Epidermal melanocyte (primary cell): ENCODE results near the gene CADPS.

Experiments
- DNase-seq: peaks from one replicate; pipeline ENCODE4 v3.0.0; 2011; ENCODE audit warnings: low spot score; ENCODE audit not compliant: insufficient read length

The CADPS gene

DNA sequence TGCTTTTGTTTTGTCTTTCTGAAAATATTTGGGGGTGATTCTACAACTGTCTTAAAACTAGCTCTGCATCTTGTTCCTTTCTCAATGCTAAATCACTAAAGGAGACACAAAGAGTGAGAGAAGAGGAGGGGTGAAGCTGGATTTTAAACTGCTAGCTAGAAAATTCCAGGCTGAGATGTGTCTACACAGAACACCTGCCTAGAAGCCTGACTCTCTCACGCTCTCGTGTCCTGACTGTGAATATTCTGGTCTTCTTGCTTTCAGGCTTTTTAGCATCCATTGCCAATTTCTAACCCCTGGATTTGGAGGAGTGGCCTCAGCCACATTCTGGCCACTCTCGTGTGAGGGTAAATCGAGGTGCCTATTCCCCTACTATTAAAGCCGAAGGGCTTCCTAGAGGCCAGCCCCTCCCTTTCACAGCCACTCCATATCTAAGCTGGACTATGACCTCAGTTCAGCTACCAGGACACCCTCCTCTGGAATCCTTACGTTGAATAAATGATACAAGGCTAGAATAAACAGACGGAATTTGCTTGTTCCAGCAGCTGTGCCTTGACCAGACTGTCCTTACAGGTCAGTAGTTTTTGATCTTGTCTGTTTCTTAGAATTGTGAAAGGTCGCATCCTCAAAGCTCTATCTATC lies 353.6 kb downstream of the CADPS start:
- no peak for DNase-seq

DNA sequence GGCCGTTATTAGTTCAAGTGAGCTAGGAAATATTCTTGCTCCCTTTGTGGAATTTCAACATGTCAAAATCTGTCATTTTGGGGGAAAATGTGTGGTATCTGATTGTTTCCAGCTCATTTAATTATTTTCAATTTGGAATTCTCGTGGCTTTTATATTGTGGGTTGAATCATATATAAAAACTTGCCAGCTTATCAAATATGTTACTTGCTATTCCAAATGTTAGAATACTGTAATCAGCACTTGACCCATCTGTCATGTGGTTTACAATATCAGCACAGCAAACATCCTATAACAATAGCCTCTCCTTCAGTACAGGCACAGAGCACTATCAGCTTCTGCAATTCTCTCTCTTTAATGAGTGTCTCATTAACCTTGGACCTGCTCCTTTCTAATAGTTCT lies 371.7 kb downstream of the CADPS start:
- no peak for DNase-seq

DNA sequence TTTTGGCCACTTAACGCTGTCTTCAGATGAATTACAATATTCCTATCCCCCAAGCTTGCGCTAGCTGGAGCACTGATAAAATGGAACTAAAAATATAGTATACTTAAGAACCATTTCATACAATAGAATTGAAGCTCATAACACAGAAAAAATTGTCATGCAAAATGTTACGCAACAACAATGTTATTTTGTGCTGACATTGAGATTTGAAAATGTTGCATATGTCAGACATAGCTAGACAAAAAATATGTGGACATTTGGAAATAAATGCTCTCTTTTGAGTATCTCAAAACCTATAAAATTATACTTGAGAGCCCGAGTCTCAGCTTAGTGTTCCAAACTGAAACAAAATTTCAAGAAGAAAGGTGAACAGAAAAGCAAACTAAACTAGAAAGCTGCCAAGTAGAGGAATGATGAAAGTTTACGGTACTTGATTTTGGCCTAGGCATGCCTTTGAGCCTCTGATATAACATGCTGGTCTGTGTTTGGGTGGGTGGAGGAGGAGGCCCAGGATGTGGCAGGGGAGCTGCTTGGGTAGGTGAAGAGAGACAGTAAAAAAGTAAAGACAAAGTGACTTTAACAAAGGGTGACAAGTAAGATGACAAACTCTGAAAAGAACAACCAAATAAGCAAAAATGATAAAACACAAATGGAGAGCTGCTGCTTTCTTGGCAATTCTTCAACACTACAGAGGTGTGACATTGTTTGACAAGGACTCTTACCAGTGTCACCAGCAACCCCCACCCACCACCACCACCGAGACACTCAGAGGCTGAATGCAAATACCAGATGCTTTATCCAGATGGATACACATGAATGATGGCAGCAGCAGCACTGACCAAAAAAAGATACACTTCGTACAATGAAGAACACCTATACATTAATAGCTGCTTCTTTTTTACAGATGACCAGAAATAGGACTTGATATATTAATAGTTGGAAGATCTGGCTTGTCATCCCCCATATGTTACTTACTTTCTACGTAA lies 372.6 kb downstream of the CADPS start:
- DNase-seq, result no peak

GRCh38 chr3:62501289-62501668 lies 373.9 kb downstream of the CADPS start:
- no peak for DNase-seq

DNA sequence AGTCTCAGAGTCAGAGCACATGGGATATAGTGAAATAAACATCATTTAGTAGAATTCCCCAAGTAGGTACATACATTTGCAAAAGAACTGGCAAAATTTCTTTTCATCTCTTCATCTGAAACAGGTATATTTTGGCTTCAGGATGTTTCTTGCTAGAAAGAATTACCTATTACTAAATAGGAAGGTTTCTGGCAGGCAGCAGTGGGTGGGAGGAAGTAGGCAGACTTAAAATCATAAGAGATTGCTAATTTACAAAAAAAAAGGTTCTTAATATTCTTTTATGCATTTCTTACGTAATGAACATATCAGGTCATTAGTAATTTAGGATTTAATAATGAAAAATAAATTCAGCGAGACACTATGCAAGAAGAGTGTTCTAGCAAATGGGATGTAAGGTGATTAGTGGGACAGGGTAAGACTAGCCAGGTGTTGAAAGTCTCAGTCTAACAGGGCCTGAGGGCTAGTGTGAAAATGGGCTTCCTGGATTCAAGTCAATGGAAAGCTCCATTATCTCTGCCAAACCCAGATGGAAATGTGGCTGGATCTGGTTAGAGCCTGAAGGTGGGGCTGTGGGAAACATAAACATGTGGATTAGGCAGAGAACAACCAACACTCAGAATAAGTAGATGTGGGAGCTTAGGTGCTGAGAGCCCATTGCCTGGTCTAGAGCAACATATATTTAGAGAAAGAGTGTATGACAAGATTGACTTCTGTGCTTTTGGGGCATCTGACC lies 374.5 kb downstream of the CADPS start:
- no peak for DNase-seq

DNA sequence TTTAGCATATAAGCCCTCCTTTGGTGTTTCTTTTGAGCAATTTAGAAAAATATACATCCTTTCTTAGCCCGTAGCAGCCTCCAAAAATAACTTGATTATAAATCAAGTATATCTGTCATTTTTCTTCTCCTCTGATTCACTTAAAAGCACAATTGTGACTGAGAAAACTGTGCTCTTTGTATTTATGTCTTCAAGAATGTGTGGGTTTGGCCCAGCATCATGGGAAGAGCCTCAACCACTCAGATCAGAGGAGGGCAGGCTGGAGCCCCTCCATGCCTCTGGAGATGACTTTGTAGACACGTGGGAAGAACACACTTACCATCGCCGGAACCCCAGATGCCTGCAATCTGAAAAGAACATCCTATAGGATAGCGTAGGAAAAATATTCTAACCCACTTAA lies 378.1 kb downstream of the CADPS start:
- DNase-seq, result no peak

DNA sequence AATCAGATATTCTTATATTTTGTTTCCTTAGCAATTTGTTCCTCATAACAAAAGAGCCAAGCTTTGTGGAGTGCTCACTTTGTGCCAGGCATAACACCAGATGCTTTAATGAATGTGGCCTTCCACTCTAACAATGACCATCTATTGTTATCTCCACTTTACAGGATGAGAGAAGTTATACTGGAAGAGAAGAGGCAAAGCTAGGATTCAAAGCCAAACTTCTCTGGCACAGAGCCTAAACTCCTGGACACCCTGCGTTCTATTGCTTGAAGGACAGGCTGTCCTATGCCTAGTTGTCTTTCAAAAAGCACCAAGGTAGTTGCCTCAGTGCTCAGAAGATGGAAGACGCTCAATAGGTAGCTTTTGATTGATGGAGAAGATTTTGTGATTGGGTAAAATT lies 378.7 kb downstream of the CADPS start:
- no peak for DNase-seq

GRCh38 chr3:62493109-62493801 lies 382.0 kb downstream of the CADPS start:
- DNase-seq, result no peak

- no peak for DNase-seq
These were observed 392.3 kb downstream of the CADPS start for GRCh38 chr3:62482961-62483360.

DNA sequence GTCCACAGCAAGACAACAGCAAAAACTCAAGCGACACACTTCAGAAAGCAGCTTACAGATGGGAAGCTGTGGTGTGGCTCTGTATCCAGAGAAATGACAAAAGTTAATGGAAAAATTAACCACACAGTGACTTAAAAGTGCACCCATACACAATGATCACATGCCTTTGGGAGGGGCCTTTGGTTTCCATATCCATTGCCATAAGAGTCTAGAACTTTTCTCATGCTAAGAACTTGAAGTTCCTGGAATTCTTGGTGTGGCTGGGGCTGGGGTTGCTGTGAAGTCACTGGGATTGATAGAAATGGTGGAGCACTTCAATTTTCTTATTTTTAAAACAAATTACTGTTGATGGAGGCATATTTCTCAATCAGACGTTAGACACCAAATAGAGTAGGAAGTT lies 393.3 kb downstream of the CADPS start:
- no peak for DNase-seq

GRCh38 chr3:62480056-62480455 lies 395.2 kb downstream of the CADPS start:
- DNase-seq, result no peak

GRCh38 chr3:62479326-62479725 lies 395.9 kb downstream of the CADPS start:
- no peak for DNase-seq

GRCh38 chr3:62475306-62475705 lies 399.9 kb downstream of the CADPS start:
- DNase-seq, result no peak

GRCh38 chr3:62467966-62468722 lies 407.1 kb downstream of the CADPS start:
- no peak for DNase-seq

DNA sequence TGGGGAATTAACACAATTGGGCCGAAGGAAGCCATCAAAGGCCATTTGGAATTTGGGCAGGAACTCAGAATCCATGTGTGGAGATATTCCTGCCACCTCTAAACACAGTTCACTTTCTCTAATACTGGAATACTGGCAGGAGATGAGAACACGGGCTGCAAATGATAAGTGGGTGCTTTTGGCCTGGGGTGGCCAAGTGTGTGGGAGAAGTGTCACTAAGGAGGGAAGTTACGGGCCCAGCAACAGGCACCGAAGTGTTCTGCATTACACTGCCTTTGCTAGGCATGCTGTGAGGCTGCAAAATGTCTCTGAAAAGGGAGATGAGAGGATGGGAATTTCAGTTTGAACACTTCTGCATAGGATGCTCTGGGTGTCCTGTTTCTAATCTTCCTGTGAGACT lies 412.4 kb downstream of the CADPS start:
- DNase-seq, result no peak

- no peak for DNase-seq
These were observed 413.0 kb downstream of the CADPS start for GRCh38 chr3:62462104-62462762.

DNA sequence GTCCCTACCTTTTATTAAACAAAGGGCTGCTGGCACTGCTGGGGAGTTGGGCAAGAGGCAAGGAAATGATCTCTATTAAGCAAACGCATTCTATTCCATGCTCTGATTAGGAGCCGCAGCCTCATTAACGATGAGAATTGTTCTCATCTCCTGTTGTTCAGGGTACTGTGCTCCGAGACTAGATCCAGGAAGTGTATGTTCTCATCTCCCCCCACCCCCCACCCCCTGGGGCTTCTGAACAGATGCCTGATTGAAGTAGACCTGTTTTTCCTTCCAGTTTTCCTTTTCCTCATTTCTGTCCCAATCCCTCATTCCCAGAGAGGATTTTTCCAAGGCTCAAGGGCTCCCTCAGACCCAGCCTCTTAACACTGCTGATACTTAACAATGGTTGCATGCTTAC lies 420.3 kb downstream of the CADPS start:
- DNase-seq, result no peak

DNA sequence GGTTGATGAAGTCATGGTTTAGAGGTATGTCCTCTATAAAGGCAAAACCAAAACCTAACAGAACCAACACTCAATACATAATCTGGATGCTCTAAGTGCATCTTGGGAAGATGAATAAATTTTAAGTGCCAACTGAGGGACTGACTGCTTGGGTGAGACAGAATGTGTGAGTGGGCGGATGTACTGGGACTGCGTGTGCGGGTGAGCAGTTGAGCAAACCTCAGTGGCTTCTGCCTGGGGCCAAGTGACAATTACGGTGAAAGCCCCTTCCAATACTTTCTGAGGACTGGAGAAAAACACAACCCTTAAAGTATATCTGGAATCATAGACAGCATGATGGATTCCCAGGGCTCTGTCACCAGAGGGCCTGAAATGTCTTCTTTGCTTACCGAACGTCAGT lies 421.8 kb downstream of the CADPS start:
- DNase-seq, result no peak

GRCh38 chr3:62451211-62451887 lies 423.9 kb downstream of the CADPS start:
- no peak for DNase-seq
